GM18508 (cell line): ENCODE measurements around the gene CIC.

Source experiments
- ATAC-seq: cut with Tn5 transposase; IDR thresholded peaks from one replicate; pipeline ENCODE4 v1.9.1; 2021; ENCODE audit warnings: moderate number of reproducible peaks; ENCODE audit not compliant: insufficient read depth, unreplicated experiment

CIC gene

DNA sequence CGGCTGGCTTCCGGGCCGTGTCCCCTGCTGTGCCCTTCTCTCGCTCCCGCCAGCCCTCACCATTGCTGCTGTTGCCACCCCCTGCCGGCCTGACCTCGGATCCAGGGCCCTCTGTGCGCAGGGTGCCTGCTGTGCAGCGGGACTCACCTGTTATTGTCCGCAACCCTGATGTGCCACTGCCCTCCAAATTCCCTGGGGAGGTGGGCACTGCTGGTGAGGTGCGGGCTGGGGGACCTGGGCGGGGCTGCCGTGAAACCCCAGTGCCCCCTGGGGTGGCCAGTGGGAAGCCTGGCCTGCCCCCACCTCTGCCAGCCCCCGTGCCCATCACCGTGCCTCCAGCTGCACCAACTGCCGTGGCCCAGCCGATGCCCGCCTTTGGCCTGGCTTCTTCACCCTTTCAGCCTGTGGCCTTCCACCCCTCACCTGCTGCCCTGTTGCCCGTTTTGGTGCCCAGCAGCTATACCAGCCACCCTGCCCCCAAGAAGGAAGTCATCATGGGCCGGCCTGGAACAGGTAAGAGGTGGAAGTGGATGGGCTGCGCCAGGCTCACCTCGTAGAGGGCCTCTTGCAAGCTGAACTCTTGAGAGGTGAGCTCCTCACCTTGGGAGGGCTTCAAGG, 5.1 kb downstream of the CIC start:
- ATAC-seq: no peak

DNA sequence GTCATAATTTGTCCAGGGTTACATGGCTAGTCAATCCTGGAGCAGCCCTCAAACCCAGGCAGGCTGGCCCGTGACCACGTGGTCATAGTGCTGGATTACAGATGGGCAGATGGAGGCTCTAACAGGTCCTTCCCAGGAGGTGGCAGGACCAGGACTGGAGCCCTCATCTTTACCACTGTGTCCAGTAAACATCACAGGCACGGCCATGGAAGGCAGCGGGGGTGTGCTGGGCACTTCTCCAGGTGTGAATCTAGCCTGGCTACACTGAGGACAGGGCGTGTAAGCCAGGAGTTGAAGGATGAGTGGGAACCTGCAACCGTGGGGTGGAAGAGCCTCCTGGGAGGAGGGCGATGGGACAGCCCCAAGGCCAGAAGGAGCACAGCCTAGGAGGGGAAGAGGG, 6.1 kb downstream of the CIC start:
- no peak for ATAC-seq

DNA sequence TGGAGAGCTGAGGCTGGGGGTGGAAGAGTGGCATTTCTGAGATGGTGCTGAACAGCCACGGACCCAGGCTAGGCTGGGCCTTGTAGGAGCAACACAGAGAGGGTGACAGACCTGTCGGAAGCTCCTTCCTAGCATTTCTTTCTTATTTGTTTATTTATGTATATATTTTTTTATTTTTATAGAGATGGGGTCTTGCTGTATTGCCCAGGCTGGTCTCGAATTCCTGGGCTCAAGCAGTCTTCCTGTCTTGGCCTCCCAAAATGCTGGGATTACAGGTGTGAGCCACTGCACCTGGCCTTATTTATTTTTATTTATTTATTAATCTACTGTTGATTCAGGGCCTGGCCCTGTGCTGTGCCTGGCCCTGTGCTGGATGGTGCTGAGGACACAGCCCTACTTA, 6.5 kb downstream of the CIC start:
- ATAC-seq: no peak

DNA sequence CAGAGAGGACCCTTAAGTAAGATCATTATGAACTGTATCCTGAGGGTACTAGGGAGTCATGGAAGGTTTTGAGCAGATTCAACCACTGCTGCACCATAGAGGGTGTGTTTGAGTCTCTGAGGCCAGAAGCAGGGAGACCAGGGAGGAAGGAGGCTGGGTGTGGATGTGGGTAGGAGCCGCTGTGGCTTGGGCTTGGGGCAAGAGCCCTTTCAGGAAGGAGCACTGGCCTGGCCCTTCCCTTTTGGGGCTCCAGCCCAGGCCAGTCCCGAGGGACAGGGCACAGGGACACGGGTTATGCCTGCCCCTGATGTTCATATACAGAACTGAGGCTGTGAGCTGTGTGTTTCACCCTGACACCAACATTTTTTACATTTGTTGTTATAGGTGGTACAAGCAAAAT, 7.2 kb downstream of the CIC start:
- ATAC-seq: no peak

DNA sequence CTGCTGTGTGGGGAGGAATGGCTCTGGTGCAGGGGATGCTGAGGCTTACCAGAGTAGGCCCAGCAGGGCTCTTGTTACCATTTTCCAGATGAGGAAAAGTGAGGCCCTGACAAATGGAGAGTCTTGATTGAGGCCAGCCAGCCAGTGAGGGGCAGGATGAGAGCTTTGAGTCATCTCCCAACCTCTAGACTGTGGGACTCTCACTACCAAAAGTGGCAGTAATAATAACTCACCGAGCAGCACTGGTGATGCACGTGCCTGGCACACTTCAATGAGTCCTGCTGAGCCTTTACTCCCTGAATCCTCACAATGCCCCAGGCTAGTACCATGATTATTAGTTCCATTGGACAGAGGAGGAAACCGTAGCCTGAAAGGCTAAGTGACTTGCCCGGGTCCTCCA, 7.8 kb downstream of the CIC start:
- ATAC-seq: no peak

DNA sequence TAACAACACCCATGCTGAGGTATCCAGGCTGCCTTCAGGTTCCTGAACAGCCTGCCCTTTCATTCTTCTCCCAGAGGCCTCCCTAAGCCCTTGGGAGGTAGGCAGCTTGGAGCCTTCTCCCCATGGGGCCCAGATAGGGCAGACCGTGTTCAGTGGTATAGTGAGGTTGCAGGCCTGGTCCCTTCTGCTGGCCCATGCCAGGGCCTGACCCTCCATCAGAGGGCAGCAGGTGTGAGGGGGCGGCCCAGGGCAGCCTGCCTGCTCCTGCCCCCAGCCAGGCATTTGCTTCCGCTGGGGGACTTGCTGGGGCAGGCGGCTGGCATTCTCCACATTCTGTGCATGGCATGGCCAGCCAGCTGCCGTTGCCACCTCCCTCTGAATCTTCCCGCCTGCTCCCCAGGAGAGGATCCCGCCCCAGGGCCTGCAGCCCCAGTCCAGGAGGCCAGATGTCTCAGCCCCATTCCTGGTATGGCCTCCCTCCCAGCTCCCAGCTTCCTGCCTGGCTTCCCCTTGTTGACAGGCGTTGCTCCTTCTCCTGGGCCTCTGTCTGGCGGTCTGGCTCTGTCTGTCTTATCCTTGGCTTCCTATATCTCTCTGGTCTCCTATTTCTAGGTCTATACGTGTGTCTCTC, 8.9 kb downstream of the CIC start:
- ATAC-seq: no peak

DNA sequence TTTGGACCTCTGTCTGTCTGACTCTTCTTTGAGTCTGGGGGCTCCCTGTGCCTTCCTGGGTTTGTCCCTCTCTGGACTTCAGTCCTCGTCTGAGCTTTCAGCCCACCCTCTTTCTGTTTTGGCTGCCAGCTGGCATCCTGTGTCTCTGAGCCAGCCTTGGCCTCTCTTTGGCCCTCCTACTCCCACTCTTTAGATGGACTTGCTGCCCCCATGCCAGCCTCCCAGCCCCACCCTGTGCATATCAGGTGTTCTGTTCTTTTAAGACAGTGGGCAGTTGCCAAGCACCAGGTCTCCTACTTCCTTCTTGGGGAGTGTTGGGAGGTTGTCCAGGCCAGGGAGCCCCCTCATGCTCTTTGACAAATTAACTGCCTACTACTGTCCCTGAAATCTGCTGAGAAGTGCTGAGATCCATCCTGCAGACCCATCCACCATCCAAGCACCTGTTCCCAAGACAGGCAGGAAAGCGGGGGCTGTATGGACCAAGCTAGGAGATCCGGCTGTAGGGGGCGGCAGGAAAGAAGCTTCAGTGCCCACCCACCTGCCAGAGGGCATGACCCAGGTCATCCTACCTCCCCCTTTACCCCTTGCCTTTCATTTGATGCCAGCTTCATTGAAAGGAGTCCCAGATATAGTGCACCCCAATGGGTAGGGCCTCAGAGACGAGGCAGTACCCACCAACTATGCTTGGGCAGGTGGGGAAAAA, 9.6 kb downstream of the CIC start:
- ATAC-seq: no peak

DNA sequence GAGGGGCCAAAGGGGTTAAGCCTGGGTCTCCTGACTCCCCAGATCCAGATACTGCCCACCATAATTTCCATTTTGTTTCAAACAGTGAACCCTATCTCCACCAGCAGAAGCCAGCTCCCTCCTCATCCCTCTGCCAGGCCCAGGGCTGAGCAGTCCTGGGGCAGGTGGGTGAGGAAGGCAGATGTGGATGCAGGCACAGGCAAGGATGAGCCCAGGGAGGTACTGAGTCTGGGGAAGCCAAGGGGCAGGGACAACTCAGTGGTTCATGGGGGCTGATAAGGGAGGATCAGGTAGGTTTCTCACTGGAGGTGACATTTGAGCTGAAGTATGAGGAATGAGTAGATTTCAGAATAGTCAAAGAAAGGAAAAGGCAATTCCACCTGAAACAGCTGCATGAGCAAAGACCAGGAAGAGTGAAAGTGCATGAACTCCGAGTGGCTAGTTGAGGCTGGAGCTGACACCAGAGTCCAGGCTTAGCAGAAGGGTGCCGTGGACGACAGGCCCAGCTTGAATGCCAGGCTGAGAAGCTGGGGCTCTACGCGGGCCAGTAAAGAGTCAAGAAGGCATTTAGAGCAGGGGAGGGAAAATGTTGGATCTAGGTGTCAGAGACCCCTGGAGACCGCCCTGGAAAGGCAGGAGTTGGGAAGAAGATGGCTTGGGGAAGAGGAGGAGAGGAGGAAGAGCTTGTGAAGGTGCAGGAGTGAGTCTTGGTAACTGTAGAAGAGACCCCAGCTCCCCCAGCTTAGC, 10.3 kb downstream of the CIC start:
- no peak for ATAC-seq

DNA sequence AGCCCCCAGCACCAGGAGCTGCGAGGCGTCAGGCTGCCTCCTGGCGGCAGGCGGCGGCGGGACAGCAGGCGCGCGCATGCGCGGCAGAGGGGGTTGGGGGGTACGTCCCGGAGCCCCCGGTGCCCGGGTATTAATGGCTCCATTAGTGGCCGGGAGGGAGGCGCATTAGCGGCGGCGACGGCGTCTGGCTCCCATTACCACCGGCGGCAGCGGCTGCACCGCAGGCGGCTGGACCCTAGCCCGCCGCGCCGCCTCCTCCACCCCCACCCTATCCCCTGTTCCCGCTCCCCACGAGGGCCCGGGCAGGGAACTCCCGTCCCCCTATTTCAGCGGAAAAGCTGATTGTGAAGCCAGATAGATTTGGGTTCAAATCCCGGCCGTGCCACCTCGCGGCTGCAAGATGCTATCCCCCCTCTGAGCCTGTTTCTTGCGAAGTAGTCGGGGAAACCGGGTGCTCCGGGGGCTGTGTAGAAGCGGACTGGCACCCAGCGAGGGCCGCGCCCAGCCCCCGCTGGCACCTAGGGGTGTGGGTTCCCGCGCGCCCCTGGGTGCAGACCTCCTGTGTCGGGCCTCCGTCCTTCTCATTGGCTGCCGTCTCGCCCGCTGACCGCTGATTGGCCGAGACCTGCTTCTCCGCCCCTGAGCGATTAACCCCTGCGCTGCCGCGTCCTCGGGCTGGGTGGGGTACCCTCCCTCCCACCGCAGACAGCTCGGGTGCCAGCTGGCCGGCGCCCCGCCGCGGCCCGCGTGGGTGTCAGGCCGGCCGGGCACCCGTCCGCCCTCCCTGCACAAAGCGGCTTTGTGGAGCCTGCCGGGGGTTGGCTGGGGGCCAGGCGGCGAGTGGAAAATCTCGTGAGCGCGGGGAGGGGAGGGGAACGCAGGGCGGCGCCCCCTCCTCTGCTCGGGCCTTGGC, 11.1 kb downstream of the CIC start:
- no peak for ATAC-seq

DNA sequence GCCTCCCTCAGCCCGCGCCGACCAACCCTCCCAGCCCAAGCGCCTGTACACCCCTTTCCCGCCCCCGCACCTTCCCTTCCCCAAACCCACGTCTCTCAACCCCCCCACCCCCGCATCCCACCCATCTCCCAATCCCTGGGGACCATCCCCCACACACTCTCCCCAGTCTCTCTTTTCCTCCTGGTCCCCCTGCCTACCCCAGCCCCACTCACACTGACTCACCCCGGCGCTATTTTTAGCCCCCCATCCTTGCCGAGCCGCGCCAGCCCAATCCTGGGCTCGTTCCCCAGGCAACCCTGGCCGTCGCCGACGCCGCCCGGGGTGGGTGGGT, 11.7 kb downstream of the CIC start:
- no peak for ATAC-seq

DNA sequence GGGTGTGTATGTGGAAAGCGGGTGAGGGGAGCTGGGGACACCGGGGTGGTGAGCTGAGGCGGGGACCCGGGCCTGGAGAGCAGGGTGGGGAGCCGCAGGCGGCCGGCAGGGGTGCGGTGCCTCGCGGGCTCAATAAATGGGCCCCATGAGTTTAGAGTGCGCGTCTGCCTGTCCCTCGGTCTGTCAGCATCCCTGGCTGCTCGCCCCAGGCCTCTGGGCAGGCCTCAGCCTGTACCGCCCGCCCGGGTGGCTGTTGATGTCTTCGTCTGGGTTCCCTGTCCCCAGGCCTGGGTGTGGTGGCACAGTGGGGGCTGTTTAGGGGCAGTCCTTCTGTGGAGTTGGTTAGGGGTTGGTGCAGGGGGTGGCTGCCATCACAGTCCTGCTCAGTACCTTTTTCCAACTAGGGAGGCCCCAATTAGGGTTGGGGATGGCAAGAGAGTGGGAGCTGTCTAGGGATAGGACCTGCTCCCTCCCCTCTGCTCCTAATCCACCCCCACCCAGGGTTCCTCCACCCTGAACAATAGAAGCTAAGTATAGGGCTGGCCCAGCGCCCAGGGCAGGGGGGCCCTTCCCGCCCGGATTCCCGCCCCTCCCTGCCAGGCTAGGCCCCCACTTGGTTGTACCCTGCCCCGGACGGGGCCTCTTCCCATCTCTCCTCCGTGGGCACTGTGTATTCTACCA, 12.2 kb downstream of the CIC start:
- ATAC-seq: no peak

DNA sequence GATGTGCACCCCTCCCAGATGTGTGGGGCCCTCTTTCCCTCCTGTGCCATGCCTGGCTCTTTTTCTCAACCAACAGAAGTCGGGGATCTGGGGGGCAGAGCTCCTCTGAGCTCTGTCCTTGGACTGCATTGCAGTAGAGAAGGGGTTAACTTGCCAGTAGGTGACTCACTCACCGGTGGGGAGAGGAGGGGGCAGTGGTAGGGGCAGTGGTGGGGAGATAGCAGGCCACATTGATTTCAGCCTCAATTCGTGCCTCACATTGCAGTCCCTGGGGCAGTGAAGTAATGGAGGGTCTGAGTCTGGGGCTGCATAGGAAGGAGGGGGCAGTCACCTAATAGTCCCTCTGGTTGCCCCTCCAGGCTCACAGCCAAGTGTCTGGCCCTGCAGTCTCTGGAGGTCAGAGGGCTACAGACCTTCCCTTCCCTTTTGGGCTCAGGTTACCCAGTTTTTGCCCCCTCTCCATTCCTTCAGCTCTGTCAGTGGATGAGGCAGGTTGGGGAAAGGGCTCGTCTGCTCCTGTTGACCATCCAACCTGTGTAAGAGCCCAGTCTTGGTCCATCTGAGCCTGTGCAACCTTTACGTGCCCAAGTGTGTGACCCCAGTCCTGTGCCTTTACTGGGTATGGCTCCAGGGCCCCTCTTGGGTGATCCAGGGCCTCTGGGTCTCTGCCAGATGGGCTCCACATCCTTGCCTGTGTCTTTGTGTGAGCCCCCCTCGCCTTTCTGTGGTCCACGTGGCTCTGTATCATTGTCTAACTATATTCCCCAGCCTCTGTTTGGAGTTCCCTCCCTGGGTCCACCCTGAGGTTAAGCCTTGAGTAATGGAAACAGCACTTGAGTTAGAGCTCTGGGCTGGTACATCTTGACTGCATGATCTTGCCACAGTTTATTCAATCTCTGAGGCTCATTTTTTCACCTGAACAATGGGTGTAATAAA, 13.0 kb downstream of the CIC start:
- ATAC-seq: no peak

DNA sequence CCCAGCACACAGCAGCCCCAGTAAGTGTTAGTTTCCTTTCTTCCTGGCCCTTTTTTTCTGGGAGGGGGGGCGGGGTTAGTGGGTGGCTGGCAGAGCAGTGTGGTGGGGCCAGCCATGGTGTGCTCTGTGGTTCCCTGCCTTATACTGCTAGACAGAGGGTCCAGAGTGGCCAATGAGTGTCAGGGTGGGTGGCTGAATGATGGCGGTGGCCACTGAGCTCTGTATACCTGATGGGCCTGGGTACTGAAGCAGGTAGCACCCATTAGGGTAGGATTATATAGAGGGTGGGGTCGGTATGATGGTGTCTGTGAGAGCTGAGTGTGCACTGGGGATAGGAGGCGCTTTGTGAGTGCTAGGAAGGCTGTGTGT, 13.8 kb downstream of the CIC start:
- no peak for ATAC-seq

DNA sequence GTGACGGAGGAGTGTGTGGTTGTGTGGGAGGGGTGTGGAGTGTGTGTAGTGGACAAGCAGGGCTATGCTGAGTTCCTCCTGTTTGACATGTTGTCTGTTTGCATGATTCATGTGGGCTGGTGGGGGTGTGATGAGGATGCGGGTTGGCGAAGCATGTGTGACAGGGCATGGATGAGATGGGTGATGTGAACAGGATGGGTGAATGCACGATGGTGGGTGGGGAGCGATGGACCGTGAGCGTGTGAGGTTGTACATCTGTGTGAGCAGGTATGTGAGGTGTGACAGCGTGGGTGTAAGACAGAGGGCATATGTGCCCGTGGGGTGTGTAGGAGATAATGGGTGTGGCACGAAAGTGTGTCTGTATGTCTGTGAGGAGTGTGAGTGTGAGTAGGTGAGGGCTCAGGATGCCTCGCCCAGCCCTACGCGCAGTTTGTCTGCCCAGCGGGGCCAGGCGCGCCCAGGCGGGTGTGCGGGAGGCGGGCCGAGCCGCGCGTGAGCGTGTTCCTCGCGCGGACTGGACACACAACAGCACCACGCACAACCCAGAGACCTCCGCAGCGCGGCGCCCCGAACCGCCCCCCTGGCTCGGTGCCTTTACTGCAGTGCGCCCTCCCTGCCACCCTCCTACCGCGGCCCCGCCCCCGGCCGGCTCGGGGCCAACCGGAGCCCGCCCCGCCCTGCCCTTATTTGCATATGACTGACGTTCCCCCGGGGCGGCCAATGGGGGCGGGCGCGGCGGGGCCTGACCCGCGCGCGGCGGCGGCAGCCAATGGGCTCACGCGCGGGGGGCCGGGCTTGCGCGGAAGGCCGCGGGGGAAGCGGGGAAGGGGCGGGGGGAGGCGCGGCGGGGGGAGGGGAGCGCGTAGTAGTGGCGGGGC, 14.4 kb downstream of the CIC start:
- no peak for ATAC-seq

DNA sequence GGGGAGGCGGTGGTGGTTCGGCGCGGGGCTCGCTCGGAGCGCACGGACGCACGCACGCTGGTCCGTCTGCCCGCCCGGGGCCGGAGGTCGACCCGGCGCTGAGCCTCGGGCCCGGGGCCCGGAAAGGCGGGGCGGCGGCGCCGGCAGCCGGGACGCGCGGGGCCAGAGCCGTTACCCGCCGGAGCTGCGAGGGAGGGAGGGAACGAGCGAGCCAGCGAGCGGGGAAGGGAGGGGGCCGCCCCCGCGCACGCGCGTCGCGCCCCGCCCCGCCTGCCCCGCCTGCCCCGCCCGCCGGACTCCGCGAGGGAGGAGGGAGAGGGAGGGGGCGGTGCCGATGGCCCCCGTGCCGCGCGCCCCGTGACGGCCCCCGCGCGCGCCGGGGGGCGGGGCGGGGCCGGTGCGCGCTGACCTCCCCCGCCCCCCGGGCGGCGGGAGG, 15.0 kb downstream of the CIC start:
- ATAC-seq: no peak

DNA sequence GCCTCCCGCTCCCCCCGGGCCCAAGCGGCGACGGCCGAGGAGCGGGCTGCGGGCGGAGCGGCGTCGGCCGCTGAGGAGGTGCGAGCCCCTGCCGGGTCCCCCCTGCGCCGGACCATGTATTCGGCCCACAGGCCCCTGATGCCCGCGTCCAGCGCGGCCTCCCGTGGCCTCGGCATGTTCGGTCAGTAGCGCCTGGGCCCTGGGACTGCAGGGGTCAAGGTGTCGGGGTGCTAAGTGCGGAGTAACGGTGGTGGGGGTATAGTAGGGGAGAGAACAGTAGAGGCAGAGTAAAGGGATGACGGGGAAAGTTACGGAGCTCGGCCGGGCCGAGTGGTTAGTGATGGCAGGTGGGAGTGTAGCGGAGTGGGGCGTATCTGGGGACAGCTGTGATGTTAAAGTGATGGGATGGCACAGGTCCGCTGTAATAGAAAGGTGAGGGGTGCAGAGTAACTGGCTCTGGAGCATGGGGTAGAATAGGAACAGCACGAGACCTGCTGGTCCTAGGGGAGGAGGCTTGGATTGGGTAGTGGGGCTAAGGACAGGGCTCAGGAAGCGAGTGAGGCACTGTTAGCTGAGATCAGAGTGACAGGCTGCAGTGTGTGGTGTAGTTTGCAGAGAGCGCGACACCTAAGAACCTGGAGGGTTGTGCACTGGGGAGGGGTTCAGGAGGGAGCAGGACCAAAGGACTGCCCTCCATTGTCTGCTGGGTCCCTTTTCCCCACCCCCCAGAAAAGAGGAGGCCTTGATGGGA, 15.7 kb downstream of the CIC start:
- ATAC-seq: no peak

DNA sequence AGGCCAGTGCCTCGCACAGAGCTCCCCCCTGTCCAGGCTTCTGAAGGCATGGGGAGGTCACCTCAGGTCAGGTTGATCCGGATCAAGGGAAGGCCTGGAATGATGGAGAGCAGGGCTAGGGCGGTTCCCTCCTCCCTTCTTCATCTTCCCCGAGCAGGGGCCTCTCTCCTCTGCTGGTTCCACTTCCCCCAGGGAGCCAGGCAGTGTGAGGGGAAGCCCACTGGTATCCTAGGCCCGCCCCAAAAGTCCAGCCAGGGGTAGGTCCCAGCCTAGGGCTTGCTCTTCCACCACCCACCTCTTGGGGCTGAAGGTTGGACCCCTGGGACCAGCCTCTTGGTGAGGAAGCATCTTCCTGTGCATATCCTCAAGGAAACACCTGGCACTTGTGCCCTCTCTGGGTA, 16.5 kb downstream of the CIC start:
- no peak for ATAC-seq
